Testis (tissue), 2 donors: ENCODE measurements around the gene ANO7.

Experiments
- CTCF ChIP-seq, 3 experiments: fragments of 450-650 bp in 2 of 3; fragments of 200-600 bp in 1 of 3; sonication (generic) in 1 of 3; IDR thresholded peaks; one replicate each; pipeline ENCODE4 v1.5.1; 2016 to 2019; ENCODE audit warnings: antibody characterized with exemption in 3 of 3, mild to moderate bottlenecking in 2 of 3, moderate library complexity in 1 of 3
- POLR2A ChIP-seq: fragments of 450-650 bp; IDR thresholded peaks from one replicate; pipeline ENCODE4 v1.6.1; 2017; ENCODE audit warnings: antibody characterized with exemption, mild to moderate bottlenecking, moderate library complexity

- TF ChIP-seq POLR2A (no peak), CTCF (IDR thresholded peaks at IDR 0.05) (no peak)
Observed at GRCh38 chr2:241154915-241155314, 33.6 kb upstream of the ANO7 start.
